Gastroesophageal sphincter (tissue), 3 donors: ENCODE data around the gene MYH6.

ENCODE experiments used
- CTCF ChIP-seq, 4 experiments: fragments of 200-600 bp in 2 of 4; fragments of 450-650 bp in 2 of 4; sonication (generic) in 1 of 4; IDR thresholded peaks; one replicate each; pipeline ENCODE4 v1.5.1; 2017 to 2019; ENCODE audit warnings: antibody characterized with exemption in 4 of 4, mild to moderate bottlenecking in 2 of 4, moderate library complexity in 2 of 4
- POLR2A ChIP-seq, 2 donors: fragments of 450-650 bp; IDR thresholded peaks; one replicate each; pipeline ENCODE4 v1.6.1; 2017; ENCODE audit warnings: antibody characterized with exemption in 2 of 2, mild to moderate bottlenecking in 2 of 2, moderate library complexity in 1 of 2

GRCh38 chr14:23364164-23365035, 43.7 kb downstream of the MYH6 start:
- TF ChIP-seq POLR2A (IDR thresholded peaks at IDR 0.05) (peak; percentile 16), CTCF (IDR thresholded peaks at IDR 0.05) (no peak)
